Ovary (tissue), 9 donors: Measurements from ENCODE around the gene SH3RF3. TPM values are rescaled to one million over a fixed set of nuclear protein-coding genes. Genes with fewer than 3 reads are reported as not detected.

Experiments used
- DNase-seq, 5 donors: peaks; one replicate each; pipeline ENCODE4 v3.0.0-alpha.2; 2019 to 2020
- H3K27ac ChIP-seq, 2 donors: fragments of 200-600 bp; one replicate each; pipeline versions ENCODE4 v1.5.1 to v1.8.0; 2019 to 2022
- H3K27me3 ChIP-seq: fragments of 200-600 bp; one replicate; pipeline ENCODE4 v1.8.0; 2022
- H3K36me3 ChIP-seq: fragments of 200-600 bp; sonication (generic); one replicate; pipeline ENCODE4 v1.5.1; 2019
- H3K4me1 ChIP-seq: one replicate; pipeline ENCODE4 v1.8.1; 2013; ENCODE audit warnings: mild to moderate bottlenecking, moderate library complexity; ENCODE audit not compliant: insufficient read depth
- H3K4me3 ChIP-seq: fragments of 200-600 bp; sonication (generic); one replicate; pipeline ENCODE4 v1.5.1; 2017
- H3K9me3 ChIP-seq, 2 donors: fragments of 200-600 bp in 1 of 2; sonication (generic) in 1 of 2; one replicate each; pipeline versions ENCODE4 v1.5.1 to v1.8.1; 2013 to 2019; ENCODE audit warnings: mild to moderate bottlenecking in 1 of 2, moderate library complexity in 1 of 2
- EP300 ChIP-seq: sonication (generic); formaldehyde crosslinking; IDR thresholded peaks from one replicate; pipeline ENCODE4 v1.6.1; 2017; ENCODE audit warnings: antibody characterized with exemption
- POLR2A ChIP-seq: fragments of 450-650 bp; IDR thresholded peaks from one replicate; pipeline ENCODE4 v1.6.1; 2017; ENCODE audit warnings: antibody characterized with exemption, mild to moderate bottlenecking, moderate library complexity
- WGBS, 3 donors: extraction: QIAGEN DNeasy Blood & Tissue Kit in 1 of 3; methylation state at CpG; one replicate each; pipeline versions ENCODE4 v1.1.5 to v1.1.7; 2013 to 2017; 5-methylcytosine and 5-hydroxymethylcytosine counted together
- intact Hi-C, 4 donors: fragments of 100-400 bp; cut with DNase I; formaldehyde crosslinking; loops; one replicate each; pipeline versions ENCODE4 v1.11.0 to v1.15.1; 2022 to 2023
- polyA plus RNA-seq, 2 donors: library from polyadenylated mRNA; stranded (reverse); fragments of 200-250 nt in 1 of 2; fragments of 350-450 nt in 1 of 2; fragmentation: Illumina TruSeq in 1 of 2; extraction: RNeasy Lipid Tissue Mini Kit (QIAGEN cat#74804) in 1 of 2; gene quantifications; one replicate each; pipeline ENCODE4 v1.2.3, GENCODE V29; 2013 to 2014
- total RNA-seq, 7 donors: library from RNA; depleted of rRNA in 2 of 7; stranded (reverse); fragments of >200 nt in 2 of 7; fragmentation: NEBNext Ultra II Directional in 3 of 7; extraction: Animal tissue kit (Norgen Biotek cat#: 25700) in 3 of 7; gene quantifications; one replicate each; pipeline versions ENCODE4 v1.1.0 to v1.2.4, GENCODE V29; 2016 to 2023
- TF ChIP-seq, protein P1 (sequence below), 3 donors: fragments of 450-650 bp in 2 of 3; fragments of 200-600 bp in 1 of 3; IDR thresholded peaks; one replicate each; pipeline versions ENCODE4 v1.5.1 to v1.8.0; 2016 to 2022; ENCODE audit warnings: antibody characterized with exemption in 3 of 3, mild to moderate bottlenecking in 1 of 3
- donor health status: DM: no; HTN: no; CAD: no; lungs with moderate emphysema.
- donor health status: DM: no; HTN: no; CAD: no.
- donor health status: Bipolar disorder and iron deficiency.
- donor health status: DM: yes; HTN: yes; CAD: no.
- donor health status: DM: no; HTN: no; CAD: no.
- donor health status: DM: yes; HTN: yes; CAD: no.

Gene SH3RF3
- total and polyA plus RNA-seq, 9 donors, result 2.7 to 10.1 (median 4.5) TPM

DNA sequence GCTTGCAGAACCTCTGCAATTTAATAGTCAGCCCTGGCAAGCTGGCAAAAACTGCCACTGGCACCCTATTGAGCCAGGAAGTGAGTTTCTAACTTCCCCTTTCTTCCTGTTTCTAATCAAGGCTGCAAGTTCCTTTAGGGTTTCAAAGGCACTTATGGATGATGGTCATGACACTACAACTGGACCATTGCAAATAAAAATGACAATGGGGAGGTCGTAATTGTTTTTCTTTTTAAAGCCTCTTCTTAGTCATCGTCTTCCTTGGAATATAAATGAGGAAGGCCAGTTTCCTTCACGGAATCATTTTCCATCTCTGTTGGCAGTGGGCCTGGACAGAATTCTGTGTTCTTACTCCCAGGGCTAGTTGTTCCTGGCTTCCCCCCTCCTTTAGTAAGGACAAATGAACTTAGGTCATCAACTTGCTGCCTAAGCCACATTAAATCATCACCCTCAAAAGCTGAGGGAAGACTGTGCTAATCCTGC is 35.8 kb downstream of the SH3RF3 start:
- H3K27me3 ChIP-seq, result no peaks in the 10 kb centered on the region
- peaks cover 7% of the 10 kb centered on the region for H3K4me1 ChIP-seq
- H3K4me3 ChIP-seq, result no peak overlapping the region
- WGBS, 3 donors, result 11 to 17% (median 15%) methylated on average over 3 of the region's 3 CpGs
- H3K27ac ChIP-seq, result no peak overlapping the region
- H3K9me3 ChIP-seq, result no peaks in the 10 kb centered on the region
- peak in 3 of 5 donors; percentile 28 to 43 (median 43) for DNase-seq
- intact Hi-C loops, result no loop called here
- H3K36me3 ChIP-seq, result no peaks in the 10 kb centered on the region
- TF ChIP-seq POLR2A, result no peak

DNA sequence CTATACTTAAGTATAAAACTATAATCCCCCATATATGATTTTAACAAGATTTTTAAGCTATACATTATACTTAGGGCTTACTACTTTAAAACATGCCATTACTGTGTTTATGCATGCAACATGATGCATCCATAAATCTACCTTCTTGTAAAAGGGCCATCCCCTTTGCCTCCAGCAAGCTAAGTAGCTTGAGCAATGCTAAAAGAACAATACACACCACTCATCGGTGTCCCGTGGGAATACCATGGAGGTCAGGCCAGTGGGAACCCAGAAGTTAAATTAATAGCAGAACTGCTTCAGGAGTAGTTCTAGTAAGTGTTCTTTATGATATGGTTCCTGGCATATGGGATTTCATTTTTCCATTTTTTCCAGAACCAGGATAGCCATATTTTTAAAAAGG is 37.8 kb downstream of the SH3RF3 start:
- DNase-seq, result no peak
- no peaks in the 10 kb centered on the region for H3K36me3 ChIP-seq
- 61 to 68% (median 66%) methylated on average over 2 of the region's 2 CpGs for WGBS, 3 donors
- TF ChIP-seq EP300 (no peak), POLR2A (no peak)
- TF ChIP-seq, protein P1, sequence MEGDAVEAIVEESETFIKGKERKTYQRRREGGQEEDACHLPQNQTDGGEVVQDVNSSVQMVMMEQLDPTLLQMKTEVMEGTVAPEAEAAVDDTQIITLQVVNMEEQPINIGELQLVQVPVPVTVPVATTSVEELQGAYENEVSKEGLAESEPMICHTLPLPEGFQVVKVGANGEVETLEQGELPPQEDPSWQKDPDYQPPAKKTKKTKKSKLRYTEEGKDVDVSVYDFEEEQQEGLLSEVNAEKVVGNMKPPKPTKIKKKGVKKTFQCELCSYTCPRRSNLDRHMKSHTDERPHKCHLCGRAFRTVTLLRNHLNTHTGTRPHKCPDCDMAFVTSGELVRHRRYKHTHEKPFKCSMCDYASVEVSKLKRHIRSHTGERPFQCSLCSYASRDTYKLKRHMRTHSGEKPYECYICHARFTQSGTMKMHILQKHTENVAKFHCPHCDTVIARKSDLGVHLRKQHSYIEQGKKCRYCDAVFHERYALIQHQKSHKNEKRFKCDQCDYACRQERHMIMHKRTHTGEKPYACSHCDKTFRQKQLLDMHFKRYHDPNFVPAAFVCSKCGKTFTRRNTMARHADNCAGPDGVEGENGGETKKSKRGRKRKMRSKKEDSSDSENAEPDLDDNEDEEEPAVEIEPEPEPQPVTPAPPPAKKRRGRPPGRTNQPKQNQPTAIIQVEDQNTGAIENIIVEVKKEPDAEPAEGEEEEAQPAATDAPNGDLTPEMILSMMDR (IDR thresholded peaks at IDR 0.05), result no peak
- intact Hi-C loops, result no loop called here
- peaks cover 12% of the 10 kb centered on the region for H3K4me1 ChIP-seq
- no peak overlapping the region for H3K27ac ChIP-seq
- no peaks in the 10 kb centered on the region for H3K9me3 ChIP-seq
- H3K27me3 ChIP-seq, result no peaks in the 10 kb centered on the region
- no peak overlapping the region for H3K4me3 ChIP-seq

DNA sequence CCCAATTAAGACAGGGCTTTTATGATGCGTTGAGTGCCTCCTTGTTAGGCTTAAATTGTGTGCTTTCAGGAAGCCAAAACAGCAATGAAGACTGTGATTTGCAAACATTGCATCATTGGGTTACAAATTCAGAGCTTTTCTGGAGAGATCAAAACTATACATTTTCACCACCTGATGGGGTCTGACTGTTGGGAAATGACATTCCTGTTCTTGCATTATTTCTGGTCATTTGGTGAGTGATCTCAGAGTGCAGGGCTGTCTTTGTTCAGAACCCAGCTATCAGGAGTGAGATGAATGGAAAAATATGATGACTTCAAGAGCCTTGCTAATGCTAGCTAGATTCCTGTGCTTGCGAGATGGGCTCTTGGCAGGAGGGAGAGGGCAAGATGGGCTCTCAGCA is 39.1 kb downstream of the SH3RF3 start:
- Histone ChIP-seq H3K4me1 (peaks cover 21% of the 10 kb centered on the region), H3K27ac (no peak overlapping the region)
- WGBS, 3 donors, result 93 to 98% (median 96%) methylated on average over 2 of the region's 2 CpGs

DNA sequence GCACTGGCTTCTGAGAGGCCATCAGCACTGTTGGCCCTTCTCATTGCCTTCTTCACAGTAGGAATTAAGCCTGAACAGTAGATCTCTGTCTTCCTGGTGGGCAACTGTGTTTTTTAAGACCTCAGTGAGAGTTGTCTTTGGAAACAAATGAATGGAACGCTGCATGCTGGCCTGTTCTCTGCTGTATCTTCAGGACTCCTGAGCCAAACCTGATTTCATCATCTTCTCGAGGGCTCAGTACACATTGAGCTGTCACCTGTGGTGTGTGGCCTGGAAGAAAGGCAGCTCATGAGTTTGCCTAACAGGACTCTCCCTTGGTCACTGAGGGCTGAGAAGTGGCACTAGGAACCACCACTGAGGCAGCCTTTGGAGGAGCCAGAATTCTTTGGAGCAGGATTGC is 39.7 kb downstream of the SH3RF3 start:
- H3K4me3 ChIP-seq, result no peak overlapping the region
- peaks cover 27% of the 10 kb centered on the region for H3K4me1 ChIP-seq
- H3K27me3 ChIP-seq, result no peaks in the 10 kb centered on the region
- WGBS, 3 donors, result 86 to 98% (median 92%) methylated on average over 2 of the region's 2 CpGs
- intact Hi-C loops, result no loop called here
- no peaks in the 10 kb centered on the region for H3K36me3 ChIP-seq
- H3K27ac ChIP-seq, result no peak overlapping the region
- DNase-seq, result no peak
- H3K9me3 ChIP-seq, result no peaks in the 10 kb centered on the region
- TF ChIP-seq, protein P1 (IDR thresholded peaks at IDR 0.05), result no peak
- TF ChIP-seq POLR2A (no peak), EP300 (no peak)

More for the DNA sequence above, 39.1 kb downstream of the SH3RF3 start:
- no peak for DNase-seq
- Histone ChIP-seq H3K4me3 (no peak overlapping the region), H3K36me3 (no peaks in the 10 kb centered on the region), H3K27me3 (no peaks in the 10 kb centered on the region), H3K9me3 (no peaks in the 10 kb centered on the region)
- intact Hi-C loops, result no loop called here
- TF ChIP-seq EP300 (no peak), POLR2A (no peak)
- TF ChIP-seq, protein P1 (IDR thresholded peaks at IDR 0.05), result no peak

DNA sequence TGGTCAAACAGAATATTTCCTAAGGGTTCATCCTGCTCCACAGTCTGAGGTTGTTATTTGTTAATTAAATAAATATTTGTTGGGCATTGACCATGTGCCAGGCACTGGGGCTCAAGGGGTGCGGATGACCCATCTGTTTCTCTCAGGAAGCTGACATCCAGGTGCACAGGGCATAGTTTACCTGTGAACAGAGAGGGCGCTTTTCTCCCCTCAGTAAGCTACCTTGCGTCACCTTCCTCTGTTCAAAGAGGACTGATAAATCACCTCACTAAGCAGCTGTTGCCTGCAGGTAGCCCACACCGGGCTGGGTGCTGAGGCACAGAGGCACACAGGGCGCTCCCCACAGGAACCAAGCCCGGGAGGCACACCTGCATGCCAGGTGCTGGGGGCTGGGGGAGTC is 41.6 kb downstream of the SH3RF3 start:
- Histone ChIP-seq H3K36me3 (no peaks in the 10 kb centered on the region), H3K4me1 (peaks cover 25% of the 10 kb centered on the region), H3K27me3 (no peaks in the 10 kb centered on the region), H3K27ac (no peak overlapping the region), H3K4me3 (no peak overlapping the region), H3K9me3 (no peaks in the 10 kb centered on the region)
- DNase-seq, result no peak
- intact Hi-C loops, result loop anchor here in 1 of 4 donors (10.0 kb wide), 1 partner anchor 154 kb away; no protein-coding TSS in a partner anchor
- TF ChIP-seq, protein P1 (IDR thresholded peaks at IDR 0.05), result no peak
- no peak for TF ChIP-seq POLR2A
- TF ChIP-seq EP300, result no peak
- WGBS, 3 donors, result 85 to 94% (median 88%) methylated on average over 6 of the region's 6 CpGs
